Neutrophil (primary cell): ENCODE measurements around the gene CACNA2D3.

ENCODE experiments used
- H3K27ac ChIP-seq: fragments of 200-600 bp; sonication (generic); 2 replicates; pipeline ENCODE4 v1.5.1; 2016; ENCODE audit warnings: mild to moderate bottlenecking, moderate library complexity
- H3K27me3 ChIP-seq: fragments of 200-600 bp; sonication (generic); 2 replicates; pipeline ENCODE4 v1.6.0; 2016; ENCODE audit warnings: mild to moderate bottlenecking
- H3K36me3 ChIP-seq: fragments of 200-600 bp; sonication (generic); 2 replicates; pipeline ENCODE4 v1.5.1; 2017
- H3K4me1 ChIP-seq, 2 experiments: fragments of 200-600 bp in 1 of 2; sonication (generic) in 1 of 2; 1 replicate in 1 of 2; 2 replicates in 1 of 2; pipeline versions ENCODE4 v1.5.1 to v1.6.1; 2013 to 2016; ENCODE audit warnings: low read depth in 1 of 2, low read length in 1 of 2, mild to moderate bottlenecking in 1 of 2, moderate library complexity in 1 of 2; ENCODE audit not compliant: control insufficient read depth in 1 of 2, insufficient read depth in 1 of 2
- H3K4me3 ChIP-seq, 2 experiments: fragments of 200-600 bp in 1 of 2; sonication (generic) in 1 of 2; 1 replicate in 1 of 2; 2 replicates in 1 of 2; pipeline ENCODE4 v1.5.1; 2013 to 2016; ENCODE audit warnings: low read depth in 1 of 2, low read length in 1 of 2, mild to moderate bottlenecking in 1 of 2, moderate library complexity in 1 of 2
- H3K9me3 ChIP-seq: fragments of 200-600 bp; sonication (generic); 2 replicates; pipeline ENCODE4 v1.5.1; 2016
- TF ChIP-seq, protein P1 (sequence below): fragments of 200-600 bp; sonication (generic); IDR thresholded peaks from 2 replicates; pipeline ENCODE4 v1.5.1; 2016; ENCODE audit warnings: antibody characterized with exemption

Gene CACNA2D3

DNA sequence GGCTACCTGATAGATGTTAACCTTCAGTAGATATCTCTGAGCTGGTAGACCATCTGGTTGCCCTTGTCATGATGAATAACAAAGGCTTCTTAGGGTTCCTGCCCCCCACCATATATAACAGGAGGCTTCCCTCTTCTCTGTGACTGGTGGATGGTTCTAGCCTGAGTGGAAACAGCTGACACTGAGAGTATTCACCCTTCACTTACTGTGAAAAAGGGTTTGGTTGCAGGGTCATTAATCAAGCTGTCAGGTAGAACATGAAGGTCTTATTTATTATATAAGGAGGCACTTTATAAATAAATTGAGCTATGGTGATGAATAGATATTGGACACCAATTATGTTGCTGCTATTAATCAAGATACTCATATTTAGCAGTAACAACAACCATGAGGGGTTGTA lies 58.6 kb downstream of the CACNA2D3 start:
- TF ChIP-seq, protein P1, sequence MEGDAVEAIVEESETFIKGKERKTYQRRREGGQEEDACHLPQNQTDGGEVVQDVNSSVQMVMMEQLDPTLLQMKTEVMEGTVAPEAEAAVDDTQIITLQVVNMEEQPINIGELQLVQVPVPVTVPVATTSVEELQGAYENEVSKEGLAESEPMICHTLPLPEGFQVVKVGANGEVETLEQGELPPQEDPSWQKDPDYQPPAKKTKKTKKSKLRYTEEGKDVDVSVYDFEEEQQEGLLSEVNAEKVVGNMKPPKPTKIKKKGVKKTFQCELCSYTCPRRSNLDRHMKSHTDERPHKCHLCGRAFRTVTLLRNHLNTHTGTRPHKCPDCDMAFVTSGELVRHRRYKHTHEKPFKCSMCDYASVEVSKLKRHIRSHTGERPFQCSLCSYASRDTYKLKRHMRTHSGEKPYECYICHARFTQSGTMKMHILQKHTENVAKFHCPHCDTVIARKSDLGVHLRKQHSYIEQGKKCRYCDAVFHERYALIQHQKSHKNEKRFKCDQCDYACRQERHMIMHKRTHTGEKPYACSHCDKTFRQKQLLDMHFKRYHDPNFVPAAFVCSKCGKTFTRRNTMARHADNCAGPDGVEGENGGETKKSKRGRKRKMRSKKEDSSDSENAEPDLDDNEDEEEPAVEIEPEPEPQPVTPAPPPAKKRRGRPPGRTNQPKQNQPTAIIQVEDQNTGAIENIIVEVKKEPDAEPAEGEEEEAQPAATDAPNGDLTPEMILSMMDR = no peak
- no peak overlapping the region for H3K27ac ChIP-seq
- no peaks in the 10 kb centered on the region for H3K27me3 ChIP-seq
- no peaks in the 10 kb centered on the region for H3K9me3 ChIP-seq
- no peaks in the 10 kb centered on the region for H3K4me1 ChIP-seq
- H3K4me3 ChIP-seq = no peak overlapping the region
- no peaks in the 10 kb centered on the region for H3K36me3 ChIP-seq

DNA sequence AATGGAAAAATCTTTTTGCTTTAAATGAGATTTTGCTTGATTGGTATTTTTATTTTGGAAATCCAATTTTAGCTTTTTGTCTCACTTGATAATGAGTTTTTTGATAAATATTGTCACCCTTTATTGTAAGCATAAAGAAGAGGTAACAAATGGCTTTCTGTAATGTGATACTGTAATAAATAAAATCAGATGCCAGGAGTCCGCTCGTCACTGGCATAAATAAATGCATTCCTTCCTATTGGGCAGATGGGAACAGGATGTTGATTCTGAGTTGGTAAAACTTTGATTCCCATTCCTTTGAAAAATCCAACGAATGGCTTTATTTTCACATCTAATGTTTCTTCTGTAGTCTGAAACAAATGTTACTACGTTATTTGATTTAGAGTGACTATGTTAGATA lies 59.9 kb downstream of the CACNA2D3 start:
- H3K4me3 ChIP-seq = no peak overlapping the region
- no peaks in the 10 kb centered on the region for H3K36me3 ChIP-seq
- H3K27ac ChIP-seq = no peak overlapping the region
- TF ChIP-seq, protein P1 = no peak
- no peaks in the 10 kb centered on the region for H3K27me3 ChIP-seq
- H3K9me3 ChIP-seq = no peaks in the 10 kb centered on the region
- H3K4me1 ChIP-seq = no peaks in the 10 kb centered on the region

DNA sequence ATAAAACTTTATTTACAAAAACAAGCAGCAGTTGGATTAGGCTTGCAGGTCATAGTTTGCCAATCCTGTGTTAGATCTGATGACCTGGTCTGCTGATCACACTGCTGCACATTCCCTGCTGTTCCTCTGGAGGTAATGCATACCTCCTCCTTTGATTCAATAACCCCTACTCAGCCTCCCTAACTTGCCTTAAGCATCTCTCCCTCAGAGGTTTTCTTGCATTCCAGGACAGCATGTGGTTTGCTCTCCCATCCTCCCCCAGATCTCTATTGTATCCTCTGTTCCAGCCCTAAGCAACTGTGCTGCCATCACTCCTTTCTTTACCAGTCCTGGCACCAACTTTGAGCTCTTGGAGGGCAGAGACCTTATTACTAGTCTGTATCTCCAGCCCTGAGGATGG lies 63.4 kb downstream of the CACNA2D3 start:
- H3K27ac ChIP-seq = no peak overlapping the region
- no peak overlapping the region for H3K4me3 ChIP-seq
- TF ChIP-seq, protein P1 = no peak
- H3K36me3 ChIP-seq = no peaks in the 10 kb centered on the region
- no peaks in the 10 kb centered on the region for H3K9me3 ChIP-seq
- no peaks in the 10 kb centered on the region for H3K4me1 ChIP-seq
- H3K27me3 ChIP-seq = no peaks in the 10 kb centered on the region

DNA sequence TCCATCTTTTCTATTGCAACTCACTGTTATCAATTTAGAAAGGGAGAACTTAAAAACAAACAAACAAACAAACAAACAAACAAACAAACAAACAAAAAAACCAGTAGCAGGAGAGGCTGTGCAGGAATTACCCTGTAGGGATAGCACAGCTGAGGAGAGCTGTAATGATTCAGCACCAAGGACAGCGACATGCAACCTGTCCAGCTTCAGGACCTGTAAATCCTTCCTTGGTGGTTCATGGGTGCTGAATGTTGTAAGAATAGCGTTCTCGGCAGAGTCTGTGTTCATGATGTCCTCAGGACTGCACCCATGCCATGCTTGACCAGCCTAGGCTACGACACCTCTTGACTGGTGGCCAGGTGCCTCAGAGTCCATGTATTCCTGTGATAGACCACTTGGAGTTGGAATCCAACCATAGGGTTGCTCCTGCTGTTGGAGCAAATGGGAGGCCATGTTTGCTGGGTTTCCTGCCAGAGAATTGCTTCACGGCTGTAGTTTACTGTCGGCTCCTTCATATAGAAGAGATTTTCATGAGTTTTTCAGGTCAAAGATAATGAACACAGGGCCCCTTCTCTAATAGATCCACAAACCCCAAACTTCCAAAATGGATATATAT lies 65.9 kb downstream of the CACNA2D3 start:
- Histone ChIP-seq H3K36me3 (no peaks in the 10 kb centered on the region), H3K4me1 (no peaks in the 10 kb centered on the region), H3K27ac (no peak overlapping the region), H3K9me3 (no peaks in the 10 kb centered on the region), H3K4me3 (no peak overlapping the region), H3K27me3 (no peaks in the 10 kb centered on the region)
- TF ChIP-seq, protein P1 = no peak

DNA sequence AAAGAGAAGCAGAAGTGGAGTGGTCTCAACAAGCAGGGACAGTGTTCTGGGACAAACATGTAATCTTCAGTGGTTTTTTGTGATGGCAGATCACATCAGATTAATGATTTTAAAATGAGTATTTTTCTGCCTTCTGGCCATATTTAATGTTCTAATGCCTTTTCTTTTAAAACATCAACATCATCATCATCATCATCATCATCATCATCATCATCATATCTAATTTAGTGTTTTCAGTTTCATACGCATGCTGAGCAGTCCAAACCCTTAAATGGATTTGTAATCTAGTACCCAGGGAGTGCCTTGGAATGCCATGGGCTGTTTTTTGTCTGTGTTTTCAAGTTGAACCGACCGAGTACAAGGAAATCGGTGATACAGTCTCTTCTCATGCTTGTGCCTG lies 68.9 kb downstream of the CACNA2D3 start:
- Histone ChIP-seq H3K4me3 (no peak overlapping the region), H3K27me3 (peaks cover 1% of the 10 kb centered on the region), H3K36me3 (no peaks in the 10 kb centered on the region), H3K4me1 (no peaks in the 10 kb centered on the region), H3K9me3 (no peaks in the 10 kb centered on the region), H3K27ac (no peak overlapping the region)
- TF ChIP-seq, protein P1 = no peak

DNA sequence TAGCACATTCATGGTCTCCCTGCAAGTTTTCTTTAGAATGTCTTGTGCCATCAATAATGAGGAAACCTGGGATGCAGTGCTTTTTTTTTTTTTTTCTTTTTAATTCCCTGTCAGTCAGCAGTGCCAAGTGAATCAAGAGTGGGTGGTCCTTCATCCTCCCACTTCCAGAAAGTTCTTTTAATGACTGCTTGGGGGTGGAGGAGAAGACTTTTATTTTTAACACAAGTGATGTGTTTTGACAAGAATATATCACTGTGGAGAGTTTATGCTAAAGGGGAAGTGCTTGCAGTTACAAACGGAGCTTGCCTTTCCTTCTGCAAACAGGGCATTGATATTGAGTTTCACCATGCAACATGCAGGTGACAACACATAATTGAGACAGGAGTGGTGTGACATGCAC lies 69.7 kb downstream of the CACNA2D3 start:
- Histone ChIP-seq H3K9me3 (no peaks in the 10 kb centered on the region), H3K36me3 (no peaks in the 10 kb centered on the region), H3K27ac (no peak overlapping the region), H3K4me3 (no peak overlapping the region), H3K4me1 (no peaks in the 10 kb centered on the region), H3K27me3 (peaks cover 6% of the 10 kb centered on the region)
- TF ChIP-seq, protein P1 = no peak
